HepG2 (cell line): ENCODE data around the gene EEFSEC. TPM values are rescaled to one million over a fixed set of nuclear protein-coding genes. Genes with fewer than 3 reads are reported as not detected.
A peak's percentile ranks its signal among the peaks of the same experiment; 100 is the strongest.

ENCODE experiments used
- ATAC-seq: fragments of 200-7000 bp; cut with Tn5 transposase; 3 replicates; pipeline ENCODE4 v1.9.1; 2020; ENCODE audit warnings: mild to moderate bottlenecking, moderate library complexity
- BruUV-seq: library from RNA; stranded (reverse); fragments of 400-500 nt; replicated peaks from 2 replicates; lab custom pipeline; 2021; lab: Mats Ljungman, UMichigan
- CTCF ChIA-PET: fragments of 300-600 bp; formaldehyde crosslinking; extraction: SDS; loops from one replicate; lab custom pipeline; 2021; ENCODE audit warnings: low total read pairs, inconsistent platforms, low intra/inter-chr PET ratio; lab: Yijun Ruan, JAX
- POLR2A ChIA-PET: fragments of 350-600 bp; sonication (Branson Sonifier 250); formaldehyde crosslinking; loops from one replicate; lab custom pipeline; 2020; ENCODE audit warnings: antibody characterized with exemption, inconsistent platforms; lab: Yijun Ruan, JAX
- DNase-seq: peaks from one replicate; pipeline ENCODE4 v3.0.0-alpha.2; 2015; ENCODE audit warnings: low spot score
- FAIRE-seq: peaks from 3 replicates; lab custom pipeline; 2011; peaks lifted over from hg19 to GRCh38; lab: Jason Lieb, UNC
- H2AFZ ChIP-seq: one replicate; pipeline ENCODE4 v1.6.1; 2011; ENCODE audit warnings: low read length, inconsistent platforms
- H3K27ac ChIP-seq: fragments of 300-600 bp; 3 replicates; pipeline ENCODE4 v1.8.0; 2011; ENCODE audit warnings: mixed run types, mild to moderate bottlenecking, mixed read lengths, low read length, inconsistent platforms; ENCODE audit not compliant: insufficient read depth; ENCODE audit errors: extremely low read length
- H3K27me3 ChIP-seq, 2 experiments: fragments of 200-600 bp in 1 of 2; 2 replicates in 1 of 2; 3 replicates in 1 of 2; pipeline versions ENCODE4 v1.6.0 to v1.8.0; 2011; ENCODE audit warnings: low read length in 2 of 2, mild to moderate bottlenecking in 2 of 2, moderate library complexity in 2 of 2, inconsistent platforms in 1 of 2; ENCODE audit not compliant: insufficient read depth in 2 of 2, control insufficient read depth in 1 of 2
- H3K36me3 ChIP-seq, 2 experiments: fragments of 200-600 bp in 1 of 2; replicated peaks in 1 of 2; 2 replicates in 1 of 2; 3 replicates in 1 of 2; pipeline versions ENCODE4 v1.5.1 to v1.8.0; 2011; ENCODE audit warnings: low read length in 2 of 2, inconsistent platforms in 1 of 2; ENCODE audit not compliant: insufficient read depth in 2 of 2, control insufficient read depth in 1 of 2
- H3K4me1 ChIP-seq: 2 replicates; pipeline ENCODE4 v1.5.1; 2012; ENCODE audit warnings: low read length, inconsistent platforms; ENCODE audit not compliant: insufficient read depth
- H3K4me2 ChIP-seq: 2 replicates; pipeline ENCODE4 v1.6.0; 2011; ENCODE audit warnings: low read depth, low read length, inconsistent platforms
- H3K4me3 ChIP-seq, 3 experiments: fragments of 200-600 bp in 1 of 3; sonication (generic), shearing (Covaris generic) in 1 of 3; replicated peaks in 1 of 3; 2 replicates each; pipeline ENCODE4 v1.5.1; 2011 to 2016; ENCODE audit warnings: low read length in 3 of 3, inconsistent platforms in 2 of 3, low read depth in 2 of 3, mild to moderate bottlenecking in 2 of 3, control low read depth in 1 of 3, mixed read lengths in 1 of 3; ENCODE audit not compliant: insufficient read depth in 1 of 3
- H3K79me2 ChIP-seq: one replicate; pipeline ENCODE4 v1.6.1; 2011; ENCODE audit warnings: low read length, inconsistent platforms; ENCODE audit not compliant: insufficient read depth
- H3K9ac ChIP-seq: 2 replicates; pipeline ENCODE4 v1.6.0; 2011; ENCODE audit warnings: mild to moderate bottlenecking, low read depth, low read length, inconsistent platforms; ENCODE audit not compliant: insufficient read depth
- H3K9me3 ChIP-seq: 2 replicates; pipeline ENCODE4 v1.5.1; 2012; ENCODE audit warnings: mild to moderate bottlenecking, low read length
- H4K20me1 ChIP-seq: 2 replicates; pipeline ENCODE4 v1.6.0; 2011; ENCODE audit warnings: inconsistent platforms, mild to moderate bottlenecking, low read length, moderate library complexity; ENCODE audit not compliant: insufficient read depth
- CENPX ChIP-seq: sonication (generic); formaldehyde crosslinking; IDR thresholded peaks from 2 replicates; pipeline ENCODE4 v1.9.0; 2021; ENCODE audit warnings: mild to moderate bottlenecking, missing genetic modification reagents, moderate library complexity
- HIVEP1 ChIP-seq: sonication (generic); formaldehyde crosslinking; IDR thresholded peaks from 2 replicates; pipeline ENCODE4 v1.4.0; 2020; ENCODE audit warnings: mild to moderate bottlenecking, missing genetic modification reagents
- WGBS: methylation state at CpG from one replicate; pipeline ENCODE4 v1.1.6; 2017; ENCODE audit warnings: low lambda C conversion rate; 5-methylcytosine and 5-hydroxymethylcytosine counted together
- in situ Hi-C: cut with HindIII; loops from 2 replicates; pipeline ENCODE4 v1.10.0; 2017; ENCODE audit warnings: low pct_unique_long_range_greater_than_20kb; ENCODE audit not compliant: extremely low pct_ligation_motif_present
- intact Hi-C: fragments of 100-400 bp; cut with micrococcal nuclease; formaldehyde crosslinking; loops from one replicate; pipeline ENCODE4 v1.10.0; 2022; ENCODE audit not compliant: unreplicated experiment
- polyA plus RNA-seq, 8 experiments: library from polyadenylated mRNA; depleted of rRNA in 3 of 8; stranded (reverse) in 7 of 8; unstranded in 1 of 8; fragments of >200 nt; fragmentation: Illumina TruSeq in 4 of 8; extraction: Trizol in 4 of 8; gene quantifications; 2 replicates each; pipeline versions ENCODE4 v1.2.1 to v1.2.3, GENCODE V29; 2011 to 2016; ENCODE audit warnings: low read depth in 4 of 8, missing spikeins in 1 of 8, mixed read lengths in 1 of 8; ENCODE audit not compliant: insufficient read depth in 1 of 8
- total RNA-seq, 5 experiments: library from RNA; depleted of rRNA; stranded (reverse); fragments of >200 nt; fragmentation: Illumina TruSeq; extraction: Trizol; gene quantifications; 2 replicates each; pipeline ENCODE4 v1.2.3, GENCODE V29; 2016; ENCODE audit warnings: low read depth in 1 of 5
- TF ChIP-seq, protein P1 (sequence below): sonication (generic); formaldehyde crosslinking; IDR thresholded peaks from 2 replicates; pipeline ENCODE4 v1.5.1; 2020; ENCODE audit warnings: mild to moderate bottlenecking, missing genetic modification reagents, moderate library complexity

Gene EEFSEC
- total and polyA plus RNA-seq, 2 of the 13 experiments (the other 11 are each of a cell fraction or from before 2014, with no cell fraction given): 6.4 to 24.2 TPM

DNA sequence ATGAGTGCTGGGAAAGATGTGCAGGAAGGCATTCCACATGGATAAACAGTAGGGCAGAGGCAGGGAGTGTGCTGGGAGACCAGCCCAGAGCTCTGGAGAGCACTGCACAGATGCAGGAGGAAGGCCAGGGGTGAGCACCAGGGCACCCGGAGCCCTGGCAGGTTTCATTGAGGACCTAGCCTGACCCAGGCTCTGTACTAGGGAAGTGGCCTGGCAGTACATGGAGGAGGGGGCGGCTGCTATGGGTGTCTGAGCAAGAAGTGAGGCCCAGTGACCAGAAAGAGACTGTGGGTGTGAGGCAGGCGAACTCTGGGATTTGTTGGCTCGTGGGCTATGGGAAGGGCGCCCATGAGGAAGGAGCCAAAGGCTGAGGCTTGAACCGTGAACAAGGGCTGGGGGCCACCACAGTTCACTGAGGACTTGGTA, 174.3 kb downstream of the EEFSEC start:
- H3K27me3 ChIP-seq: no peaks in the 10 kb centered on the region
- ATAC-seq: no peak
- H2AFZ ChIP-seq: no peak overlapping the region
- WGBS: 98% methylated on average over 6 of the region's 6 CpGs
- in situ Hi-C loops: loop anchor here (10.0 kb wide), 1 partner anchor 153 kb away; no protein-coding TSS in a partner anchor
- FAIRE-seq: no peak
- no peak overlapping the region for H3K9ac ChIP-seq
- H3K4me1 ChIP-seq: peaks cover 29% of the 10 kb centered on the region
- no peak for TF ChIP-seq CENPX (CRISPR knock-in tag)
- TF ChIP-seq, protein P1, sequence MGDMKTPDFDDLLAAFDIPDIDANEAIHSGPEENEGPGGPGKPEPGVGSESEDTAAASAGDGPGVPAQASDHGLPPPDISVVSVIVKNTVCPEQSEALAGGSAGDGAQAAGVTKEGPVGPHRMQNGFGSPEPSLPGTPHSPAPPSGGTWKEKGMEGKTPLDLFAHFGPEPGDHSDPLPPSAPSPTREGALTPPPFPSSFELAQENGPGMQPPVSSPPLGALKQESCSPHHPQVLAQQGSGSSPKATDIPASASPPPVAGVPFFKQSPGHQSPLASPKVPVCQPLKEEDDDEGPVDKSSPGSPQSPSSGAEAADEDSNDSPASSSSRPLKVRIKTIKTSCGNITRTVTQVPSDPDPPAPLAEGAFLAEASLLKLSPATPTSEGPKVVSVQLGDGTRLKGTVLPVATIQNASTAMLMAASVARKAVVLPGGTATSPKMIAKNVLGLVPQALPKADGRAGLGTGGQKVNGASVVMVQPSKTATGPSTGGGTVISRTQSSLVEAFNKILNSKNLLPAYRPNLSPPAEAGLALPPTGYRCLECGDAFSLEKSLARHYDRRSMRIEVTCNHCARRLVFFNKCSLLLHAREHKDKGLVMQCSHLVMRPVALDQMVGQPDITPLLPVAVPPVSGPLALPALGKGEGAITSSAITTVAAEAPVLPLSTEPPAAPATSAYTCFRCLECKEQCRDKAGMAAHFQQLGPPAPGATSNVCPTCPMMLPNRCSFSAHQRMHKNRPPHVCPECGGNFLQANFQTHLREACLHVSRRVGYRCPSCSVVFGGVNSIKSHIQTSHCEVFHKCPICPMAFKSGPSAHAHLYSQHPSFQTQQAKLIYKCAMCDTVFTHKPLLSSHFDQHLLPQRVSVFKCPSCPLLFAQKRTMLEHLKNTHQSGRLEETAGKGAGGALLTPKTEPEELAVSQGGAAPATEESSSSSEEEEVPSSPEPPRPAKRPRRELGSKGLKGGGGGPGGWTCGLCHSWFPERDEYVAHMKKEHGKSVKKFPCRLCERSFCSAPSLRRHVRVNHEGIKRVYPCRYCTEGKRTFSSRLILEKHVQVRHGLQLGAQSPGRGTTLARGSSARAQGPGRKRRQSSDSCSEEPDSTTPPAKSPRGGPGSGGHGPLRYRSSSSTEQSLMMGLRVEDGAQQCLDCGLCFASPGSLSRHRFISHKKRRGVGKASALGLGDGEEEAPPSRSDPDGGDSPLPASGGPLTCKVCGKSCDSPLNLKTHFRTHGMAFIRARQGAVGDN (CRISPR knock-in tag): 0 out of 2 replicates have a peak, but pooled peaks have one; percentile 9
- TF ChIP-seq HIVEP1 (CRISPR knock-in tag): no peak
- no peak overlapping the region for H3K4me2 ChIP-seq
- intact Hi-C loops: no loop called here
- POLR2A ChIA-PET: no interaction called here
- peaks cover 0 to 1% of the 10 kb centered on the region in 2 experiments; a peak in 3 of 5 replicates for H3K36me3 ChIP-seq
- no TSS peak for BruUV-seq
- H3K79me2 ChIP-seq: no peaks in the 10 kb centered on the region
- H3K27ac ChIP-seq: no peak overlapping the region
- CTCF ChIA-PET: no interaction called here
- H3K9me3 ChIP-seq: no peaks in the 10 kb centered on the region
- no peak overlapping the region for H3K4me3 ChIP-seq
- H4K20me1 ChIP-seq: no peaks in the 10 kb centered on the region
- no peak for DNase-seq
